Central memory CD8-positive, alpha-beta T cell (primary cell): ENCODE results near the gene ISM1.

Experiments
- ATAC-seq: fragments of 150-1000 bp; cut with Tn5 transposase; replicated peaks from 2 replicates; pipeline ENCODE4 v1.10.0; 2022; ENCODE audit warnings: mild to moderate bottlenecking, moderate FRiP score, moderate number of reproducible peaks; ENCODE audit not compliant: poor library complexity, severe bottlenecking; ENCODE audit errors: extremely low read depth
- DNase-seq, 2 donors: peaks; one replicate each; pipeline ENCODE4 v3.0.0; 2021; ENCODE audit warnings: low spot score in 2 of 2
- H3K27ac Mint-ChIP-seq: one replicate; pipeline ENCODE4 v1.8.0; 2022; ENCODE audit warnings: low read depth, mild to moderate bottlenecking, moderate library complexity, mixed read lengths
- H3K27me3 Mint-ChIP-seq: one replicate; pipeline ENCODE4 v1.8.0; 2022; ENCODE audit warnings: mixed read lengths
- H3K36me3 Mint-ChIP-seq: one replicate; pipeline ENCODE4 v1.8.0; 2022; ENCODE audit warnings: mild to moderate bottlenecking, moderate library complexity, mixed read lengths; ENCODE audit not compliant: insufficient read depth
- H3K4me1 Mint-ChIP-seq: one replicate; pipeline ENCODE4 v1.8.0; 2022; ENCODE audit warnings: mixed read lengths
- H3K4me3 Mint-ChIP-seq: one replicate; pipeline ENCODE4 v1.8.0; 2022; ENCODE audit warnings: mild to moderate bottlenecking, moderate library complexity, mixed read lengths
- H3K9me3 Mint-ChIP-seq: one replicate; pipeline ENCODE4 v1.8.0; 2022; ENCODE audit warnings: mixed read lengths

The ISM1 gene

DNA sequence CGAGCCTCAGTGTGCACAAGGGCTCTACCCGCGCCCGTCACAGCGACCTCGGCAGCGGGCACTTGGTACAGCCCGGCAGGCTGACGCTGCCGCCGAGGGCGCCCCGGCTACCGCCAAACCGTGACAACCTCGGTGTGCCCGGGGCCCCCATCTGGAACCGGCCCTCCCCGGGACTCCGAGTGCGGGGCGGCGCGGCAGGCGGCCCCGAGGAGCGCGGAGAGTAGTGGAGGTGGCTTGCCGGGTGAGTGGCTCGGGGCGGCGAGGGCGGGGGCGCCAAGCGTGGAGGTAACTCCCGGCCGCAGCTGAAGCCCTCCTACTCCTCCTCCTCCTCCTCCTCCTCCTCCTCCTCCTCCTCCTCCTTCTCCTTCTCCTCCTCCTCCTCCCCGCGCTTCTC is at the start of gene ISM1:
Gene ISM1, plus strand, starts transcription at position 371 of the 394 bp plus-strand sequence. CDS start 503 bp downstream, outside the sequence.
- no peak within 1 kb of the TSS for H3K27ac Mint-ChIP-seq
- H3K36me3 Mint-ChIP-seq = no peaks in the 10 kb centered on the region
- H3K4me1 Mint-ChIP-seq = peaks cover 6% of the 10 kb centered on the region
- DNase-seq (no peak), ATAC-seq (peak; percentile 19)
- peaks cover 61% of the 10 kb centered on the region for H3K27me3 Mint-ChIP-seq
- H3K4me3 Mint-ChIP-seq = peak within 1 kb of the TSS; percentile 76
- no peaks in the 10 kb centered on the region for H3K9me3 Mint-ChIP-seq

DNA sequence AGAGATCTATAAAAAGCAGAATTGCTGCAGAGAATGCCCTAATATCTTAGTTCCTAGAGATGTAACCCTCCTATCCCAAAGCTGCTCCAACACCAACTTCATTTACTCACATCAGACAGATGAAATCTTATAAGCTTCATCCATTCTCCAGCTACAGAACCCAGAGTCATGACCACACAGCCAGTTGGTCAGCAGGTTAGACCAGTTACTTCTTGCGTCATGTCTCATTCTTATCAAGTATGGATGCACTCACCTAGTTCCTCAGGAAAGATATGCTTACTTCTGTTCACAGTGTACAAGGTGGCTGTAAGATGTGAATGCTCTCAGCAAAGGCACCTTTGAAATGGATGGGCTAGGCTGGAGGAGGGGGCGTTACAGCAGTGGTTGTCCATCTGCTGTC is 47.9 kb upstream of the ISM1 start:
- H3K4me3 Mint-ChIP-seq = no peak overlapping the region
- ATAC-seq (no peak), DNase-seq (no peak)
- no peak overlapping the region for H3K27ac Mint-ChIP-seq
- peaks cover 34% of the 10 kb centered on the region for H3K27me3 Mint-ChIP-seq
- no peaks in the 10 kb centered on the region for H3K4me1 Mint-ChIP-seq
- peaks cover 14% of the 10 kb centered on the region for H3K9me3 Mint-ChIP-seq
- no peaks in the 10 kb centered on the region for H3K36me3 Mint-ChIP-seq

DNA sequence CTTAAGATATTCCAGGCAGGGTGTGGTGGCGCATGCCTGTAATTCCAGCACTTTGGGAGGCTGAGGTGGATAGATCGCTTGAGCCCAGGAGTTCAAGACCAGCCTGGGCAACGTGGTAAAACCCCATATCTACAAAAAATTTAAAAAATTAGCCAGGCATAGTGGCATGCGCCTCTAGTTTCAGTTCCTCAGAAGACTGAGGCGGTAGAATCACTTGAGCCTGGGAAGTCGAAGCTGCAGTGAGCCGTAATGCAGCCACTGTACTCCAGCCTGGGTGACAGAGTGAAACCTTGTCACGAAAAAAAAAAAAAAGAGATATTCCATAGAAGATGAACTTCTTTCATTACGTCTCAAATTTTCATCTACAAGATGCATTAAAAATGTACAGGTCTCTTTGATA is 46.7 kb upstream of the ISM1 start:
- ATAC-seq = no peak
- Mint-ChIP-seq H3K4me3 (no peak overlapping the region), H3K27me3 (peaks cover 39% of the 10 kb centered on the region), H3K27ac (no peak overlapping the region), H3K9me3 (peaks cover 14% of the 10 kb centered on the region), H3K36me3 (no peaks in the 10 kb centered on the region), H3K4me1 (no peaks in the 10 kb centered on the region)
- no peak for DNase-seq

DNA sequence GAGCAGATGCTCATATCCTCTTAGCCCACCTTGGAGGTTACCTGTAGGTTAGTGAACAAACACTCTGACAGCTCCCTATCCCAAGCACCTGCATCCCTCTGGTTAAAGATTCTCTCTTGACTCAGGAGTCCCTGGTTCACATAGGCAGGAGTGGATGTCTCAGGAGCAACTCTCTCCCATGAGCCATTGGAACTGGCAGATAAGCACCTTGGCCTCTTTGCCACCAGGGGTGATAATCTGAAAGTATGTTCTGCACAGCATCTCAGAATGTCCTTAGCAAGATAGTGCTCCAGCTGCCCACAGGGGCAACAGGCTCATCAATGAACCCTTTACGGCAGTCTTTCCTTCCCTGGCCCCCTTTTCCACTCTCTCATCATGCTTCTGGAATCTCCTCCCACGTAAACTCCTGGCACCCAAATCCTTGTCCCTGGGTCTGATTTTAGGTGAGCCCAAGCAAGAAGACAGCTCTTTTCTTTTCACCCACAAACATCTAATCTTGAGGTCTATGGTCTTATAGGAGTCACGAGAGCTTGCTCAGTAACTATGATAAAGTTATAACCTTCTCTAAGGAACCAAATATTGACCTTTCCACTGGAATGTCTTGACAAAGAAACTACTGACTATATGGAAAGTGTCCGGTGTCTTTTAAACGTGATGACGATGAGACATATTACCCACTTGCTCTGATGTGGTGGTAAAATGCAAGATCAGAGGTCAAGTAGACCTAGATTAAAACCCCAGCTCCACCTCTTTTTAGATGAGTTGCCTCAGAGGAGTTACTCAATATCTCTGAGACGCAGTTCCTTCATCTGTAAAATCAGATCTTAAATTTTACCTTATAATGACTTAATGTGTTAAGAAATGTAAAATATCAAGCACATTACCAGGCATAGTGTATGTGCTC is 39.8 kb upstream of the ISM1 start:
- Mint-ChIP-seq H3K4me1 (no peaks in the 10 kb centered on the region), H3K4me3 (no peak overlapping the region), H3K27ac (no peak overlapping the region), H3K27me3 (peaks cover 54% of the 10 kb centered on the region), H3K36me3 (no peaks in the 10 kb centered on the region), H3K9me3 (peaks cover 15% of the 10 kb centered on the region)
- DNase-seq (no peak), ATAC-seq (no peak)

DNA sequence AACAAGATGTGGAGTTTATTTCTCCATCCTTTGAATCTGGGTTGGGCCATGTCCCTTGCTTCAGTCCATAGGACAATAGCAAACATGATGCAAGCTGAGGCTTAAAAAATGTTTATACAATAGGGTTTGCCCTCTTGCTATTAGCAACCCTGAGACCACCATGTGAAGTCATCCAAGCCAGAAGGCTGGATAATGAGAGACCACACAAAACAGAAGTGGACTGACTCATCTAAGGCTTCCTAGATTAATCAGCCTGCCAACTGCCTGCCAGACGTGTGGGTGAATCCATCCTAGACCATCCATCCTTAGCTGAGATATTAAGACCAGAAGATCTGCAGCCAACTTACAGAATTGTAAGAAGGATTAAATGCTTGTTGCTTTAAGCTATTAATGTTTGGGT is 38.1 kb upstream of the ISM1 start:
- DNase-seq (no peak), ATAC-seq (no peak)
- Mint-ChIP-seq H3K9me3 (peaks cover 17% of the 10 kb centered on the region), H3K4me3 (no peak overlapping the region), H3K27ac (no peak overlapping the region), H3K36me3 (no peaks in the 10 kb centered on the region), H3K27me3 (peaks cover 48% of the 10 kb centered on the region), H3K4me1 (no peaks in the 10 kb centered on the region)

DNA sequence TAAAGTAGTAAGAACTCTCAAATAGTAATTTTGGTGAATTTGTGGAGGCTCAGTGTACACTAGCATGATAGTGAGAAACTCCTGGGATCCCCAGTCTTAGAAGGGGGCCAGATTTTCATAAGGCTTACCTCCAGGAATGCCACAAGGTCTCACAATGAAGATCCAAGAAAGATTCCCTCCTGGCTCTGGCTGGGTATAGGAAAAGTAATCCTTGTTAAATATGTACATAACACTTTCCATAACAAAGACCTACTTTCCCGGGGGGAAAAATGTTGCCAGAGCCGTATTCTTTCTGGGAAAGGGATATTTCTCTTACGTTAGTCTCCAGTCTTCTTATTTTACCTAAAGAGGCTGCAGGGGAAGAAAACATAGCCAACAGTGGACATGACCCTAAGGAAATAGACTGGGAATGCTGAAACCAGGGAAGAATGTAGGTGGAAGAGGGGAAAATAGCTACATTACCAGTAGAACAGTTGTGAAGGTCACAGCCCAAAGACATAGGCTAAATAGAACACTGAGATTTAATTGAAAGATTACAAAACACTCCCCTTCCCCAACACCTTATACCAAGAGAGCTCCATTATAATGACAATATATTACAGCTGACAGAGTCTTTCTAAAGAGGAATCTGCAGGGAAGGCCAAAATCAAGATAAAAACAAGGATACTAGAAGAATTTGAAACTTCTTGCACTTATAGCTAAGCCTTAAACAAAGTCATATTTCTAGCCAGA is 34.9 kb upstream of the ISM1 start:
- peaks cover 17% of the 10 kb centered on the region for H3K9me3 Mint-ChIP-seq
- H3K27me3 Mint-ChIP-seq = peaks cover 28% of the 10 kb centered on the region
- no peak for ATAC-seq
- no peaks in the 10 kb centered on the region for H3K4me1 Mint-ChIP-seq
- H3K36me3 Mint-ChIP-seq = no peaks in the 10 kb centered on the region
- no peak overlapping the region for H3K27ac Mint-ChIP-seq
- H3K4me3 Mint-ChIP-seq = no peak overlapping the region
- no peak for DNase-seq

DNA sequence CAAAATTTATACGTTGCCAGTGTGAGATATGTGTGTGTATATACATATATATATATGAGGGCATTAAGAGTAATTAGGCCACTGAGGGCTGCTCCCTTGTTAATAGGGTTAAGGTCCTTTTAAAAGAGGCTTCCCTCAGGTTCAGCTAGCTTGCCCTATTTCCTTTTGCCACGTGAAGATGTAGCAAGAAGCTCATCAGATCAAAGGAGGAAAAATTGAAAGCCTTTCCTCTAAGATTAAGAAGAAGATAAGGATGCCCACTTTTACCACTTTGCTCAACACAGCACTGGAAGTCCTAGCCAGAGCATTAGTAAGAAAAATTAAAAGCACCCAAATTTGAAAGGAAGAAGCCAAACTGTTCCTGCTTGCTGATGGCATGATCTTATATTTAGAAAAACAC is 33.2 kb upstream of the ISM1 start:
- Mint-ChIP-seq H3K4me3 (no peak overlapping the region), H3K27ac (no peak overlapping the region), H3K36me3 (no peaks in the 10 kb centered on the region), H3K4me1 (no peaks in the 10 kb centered on the region), H3K9me3 (peaks cover 17% of the 10 kb centered on the region), H3K27me3 (peaks cover 12% of the 10 kb centered on the region)
- DNase-seq (no peak), ATAC-seq (no peak)

DNA sequence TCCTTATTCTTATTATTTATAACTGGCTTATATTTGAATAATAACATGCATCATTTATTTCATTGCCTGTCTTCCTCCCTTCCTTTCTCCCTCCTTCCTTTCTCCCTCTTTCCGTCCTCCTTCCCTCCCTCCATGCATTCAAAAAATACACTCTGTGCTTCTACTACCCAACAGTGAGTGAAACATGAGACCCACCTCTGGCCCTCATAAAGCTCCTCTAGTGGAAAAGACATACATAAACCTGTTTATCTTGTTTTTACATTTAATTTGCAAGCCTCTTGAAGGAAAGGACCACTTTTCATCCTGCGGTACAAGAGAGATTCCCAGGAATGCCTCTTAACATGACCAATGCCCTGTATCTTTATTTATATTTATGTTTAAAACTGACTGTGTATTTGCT is 21.8 kb upstream of the ISM1 start:
- Mint-ChIP-seq H3K4me1 (no peaks in the 10 kb centered on the region), H3K27me3 (no peaks in the 10 kb centered on the region), H3K4me3 (no peak overlapping the region), H3K9me3 (no peaks in the 10 kb centered on the region), H3K36me3 (no peaks in the 10 kb centered on the region), H3K27ac (no peak overlapping the region)
- ATAC-seq (no peak), DNase-seq (no peak)

DNA sequence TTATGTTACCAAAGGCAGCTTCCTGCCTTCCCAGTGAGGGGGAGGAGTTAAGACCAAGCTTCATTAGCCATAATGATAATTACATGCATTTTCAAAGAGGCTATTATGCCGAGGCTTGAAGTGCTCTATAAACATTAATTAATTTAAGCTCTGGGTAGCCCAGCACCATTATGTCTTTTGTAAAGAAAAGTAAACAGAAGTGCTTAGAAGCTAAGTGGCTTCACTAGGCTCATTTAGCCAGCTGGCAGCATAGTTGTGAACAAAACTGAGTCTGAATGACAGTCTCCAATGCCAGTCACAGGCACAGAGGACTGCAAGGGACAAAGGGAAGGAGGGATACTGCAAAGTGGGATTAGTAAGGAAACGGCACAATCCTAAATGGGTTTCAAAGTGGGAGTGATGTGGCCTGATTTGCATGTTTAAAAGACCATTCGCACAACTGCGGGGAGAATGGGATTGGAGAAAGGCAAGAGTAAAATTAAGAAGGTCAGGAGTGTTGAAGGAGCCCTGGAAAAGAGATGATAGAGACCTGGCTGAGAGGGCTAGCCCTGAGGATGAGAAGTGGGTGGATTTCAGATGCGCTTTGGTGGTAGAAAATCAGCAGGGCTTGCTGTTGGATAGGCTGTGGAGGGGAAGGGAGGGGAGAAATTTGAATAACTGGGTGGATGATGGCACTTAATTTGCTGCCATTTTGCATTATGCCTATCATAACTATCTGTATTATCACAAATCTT is 20.1 kb upstream of the ISM1 start:
- no peaks in the 10 kb centered on the region for H3K9me3 Mint-ChIP-seq
- H3K4me3 Mint-ChIP-seq = no peak overlapping the region
- H3K27ac Mint-ChIP-seq = no peak overlapping the region
- no peak for DNase-seq
- H3K36me3 Mint-ChIP-seq = no peaks in the 10 kb centered on the region
- ATAC-seq = no peak
- no peaks in the 10 kb centered on the region for H3K27me3 Mint-ChIP-seq
- no peaks in the 10 kb centered on the region for H3K4me1 Mint-ChIP-seq

DNA sequence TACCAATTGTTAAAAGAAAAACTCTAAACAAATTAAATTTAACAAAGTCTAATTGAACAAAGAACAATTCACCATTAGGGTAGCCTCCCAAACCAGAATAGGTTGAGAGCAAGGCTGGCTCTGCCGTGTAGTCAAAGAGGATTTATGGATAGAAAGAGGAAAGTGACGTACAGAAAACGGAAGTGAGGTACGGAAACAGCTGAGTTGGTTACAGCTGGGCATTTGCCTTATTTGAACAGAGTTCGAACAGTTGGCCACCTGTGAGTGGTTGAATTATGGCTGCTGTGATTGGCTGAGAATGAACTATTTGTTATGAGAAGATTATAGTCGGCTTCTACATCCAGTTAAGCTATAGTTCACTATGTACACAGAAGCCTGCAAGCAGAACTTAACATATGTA is 18.5 kb upstream of the ISM1 start:
- Mint-ChIP-seq H3K4me1 (no peaks in the 10 kb centered on the region), H3K36me3 (no peaks in the 10 kb centered on the region), H3K27ac (no peak overlapping the region), H3K4me3 (no peak overlapping the region), H3K9me3 (no peaks in the 10 kb centered on the region), H3K27me3 (no peaks in the 10 kb centered on the region)
- ATAC-seq = no peak
- DNase-seq = no peak

DNA sequence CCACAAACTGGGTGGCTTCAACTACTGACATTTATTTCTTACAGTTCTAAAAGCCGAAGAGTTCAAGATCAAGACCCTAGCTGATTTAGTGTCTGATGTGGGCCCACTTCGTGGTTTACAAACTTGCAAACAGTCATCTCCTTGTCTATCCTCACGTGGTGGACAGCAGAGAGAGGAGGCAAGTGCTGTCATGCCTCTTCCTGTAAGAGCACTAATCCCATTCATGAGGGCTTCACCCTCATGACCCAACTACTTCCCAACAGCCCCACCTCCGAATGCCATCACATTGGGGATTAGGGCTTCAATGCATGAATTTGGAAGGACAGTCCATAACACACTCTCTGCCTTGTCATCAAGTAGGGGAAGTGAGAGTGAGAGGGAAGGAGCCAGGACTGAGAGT is 15.6 kb upstream of the ISM1 start:
- no peak for ATAC-seq
- H3K4me3 Mint-ChIP-seq = no peak overlapping the region
- no peak for DNase-seq
- no peaks in the 10 kb centered on the region for H3K9me3 Mint-ChIP-seq
- no peaks in the 10 kb centered on the region for H3K27me3 Mint-ChIP-seq
- H3K27ac Mint-ChIP-seq = no peak overlapping the region
- H3K4me1 Mint-ChIP-seq = no peaks in the 10 kb centered on the region
- H3K36me3 Mint-ChIP-seq = no peaks in the 10 kb centered on the region

DNA sequence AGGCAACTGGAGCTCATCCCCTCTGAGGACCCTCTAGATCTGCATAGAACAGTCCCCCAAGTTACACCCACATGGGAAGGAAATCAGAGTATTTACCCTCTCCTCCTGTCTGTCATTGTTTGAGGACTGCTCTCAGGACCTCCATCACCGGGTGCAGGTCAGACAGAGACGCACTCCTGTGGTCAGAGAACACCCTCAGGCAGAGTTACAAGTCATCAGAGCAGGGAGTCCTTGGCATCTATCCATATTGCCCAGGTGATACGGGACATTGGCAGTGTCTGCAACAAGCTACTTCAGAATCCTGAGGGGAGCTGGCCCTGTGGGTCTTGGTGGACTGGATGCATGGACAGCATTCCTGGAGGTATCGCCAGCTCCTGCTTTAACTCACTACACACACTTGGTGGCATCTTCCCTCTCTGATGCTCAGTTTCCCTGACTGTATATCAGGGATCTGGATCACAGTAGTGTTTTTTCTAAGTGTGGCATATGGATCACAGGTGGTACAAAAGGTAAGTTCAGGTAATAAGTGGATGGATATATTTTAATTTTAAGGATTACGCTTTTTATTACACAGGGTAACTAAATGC is 15.1 kb upstream of the ISM1 start:
- Mint-ChIP-seq H3K4me3 (no peak overlapping the region), H3K27me3 (no peaks in the 10 kb centered on the region), H3K4me1 (no peaks in the 10 kb centered on the region), H3K9me3 (no peaks in the 10 kb centered on the region), H3K36me3 (no peaks in the 10 kb centered on the region), H3K27ac (no peak overlapping the region)
- ATAC-seq (no peak), DNase-seq (no peak)
